WTC11 (cell line): ENCODE data around the gene MED26.

Experiments used
- AFF4 ChIP-seq: sonication (generic); formaldehyde crosslinking; IDR thresholded peaks from 2 replicates; pipeline ENCODE4 v1.8.1; 2023; ENCODE audit warnings: mild to moderate bottlenecking, missing genetic modification reagents, borderline replicate concordance
- ATF2 ChIP-seq: sonication (generic); formaldehyde crosslinking; IDR thresholded peaks from 2 replicates; pipeline ENCODE4 v1.8.1; 2022; ENCODE audit warnings: low read depth, missing genetic modification reagents, borderline replicate concordance
- CDX4 ChIP-seq: fragments of 250-450 bp; sonication (Bioruptor Pico); IDR thresholded peaks from 2 replicates; pipeline ENCODE4 v1.9.0; 2021; ENCODE audit warnings: moderate library complexity, mild to moderate bottlenecking, inconsistent platforms, borderline replicate concordance
- CREB1 ChIP-seq: sonication (generic); formaldehyde crosslinking; IDR thresholded peaks from 2 replicates; pipeline ENCODE4 v1.8.0; 2023; ENCODE audit warnings: mild to moderate bottlenecking, missing genetic modification reagents
- CTCF ChIP-seq: fragments of 200-600 bp; IDR thresholded peaks from 2 replicates; pipeline ENCODE4 v1.8.0; 2022; ENCODE audit warnings: antibody characterized with exemption
- E2F4 ChIP-seq: sonication (generic); formaldehyde crosslinking; IDR thresholded peaks from 2 replicates; pipeline ENCODE4 v1.8.1; 2022; ENCODE audit warnings: low read depth, mild to moderate bottlenecking, moderate library complexity, missing genetic modification reagents, borderline replicate concordance
- ESRRA ChIP-seq: sonication (generic); formaldehyde crosslinking; IDR thresholded peaks from 2 replicates; pipeline ENCODE4 v1.8.1; 2022; ENCODE audit warnings: mild to moderate bottlenecking, missing genetic modification reagents, borderline replicate concordance
- ETV6 ChIP-seq: sonication (generic); formaldehyde crosslinking; IDR thresholded peaks from 2 replicates; pipeline ENCODE4 v1.8.1; 2022; ENCODE audit warnings: mild to moderate bottlenecking, missing genetic modification reagents
- FOXJ3 ChIP-seq: sonication (generic); formaldehyde crosslinking; IDR thresholded peaks from 2 replicates; pipeline ENCODE4 v1.9.0; 2021; ENCODE audit warnings: missing genetic modification reagents, mild to moderate bottlenecking, borderline replicate concordance
- GABPB1 ChIP-seq: sonication (generic); formaldehyde crosslinking; IDR thresholded peaks from 2 replicates; pipeline ENCODE4 v1.8.1; 2023; ENCODE audit warnings: mild to moderate bottlenecking, missing genetic modification reagents
- IRF2 ChIP-seq: sonication (generic); formaldehyde crosslinking; IDR thresholded peaks from 2 replicates; pipeline ENCODE4 v1.8.0; 2022; ENCODE audit warnings: low read depth, missing genetic modification reagents, borderline replicate concordance
- SMAD4 ChIP-seq: sonication (generic); formaldehyde crosslinking; IDR thresholded peaks from 2 replicates; pipeline ENCODE4 v1.8.0; 2022; ENCODE audit warnings: mild to moderate bottlenecking, missing genetic modification reagents
- STAT6 ChIP-seq: sonication (generic); formaldehyde crosslinking; conservative IDR thresholded peaks from 2 replicates; pipeline ENCODE4 v1.8.1; 2023; ENCODE audit warnings: mild to moderate bottlenecking, low read depth, missing genetic modification reagents, moderate library complexity
- USF2 ChIP-seq: sonication (generic); formaldehyde crosslinking; IDR thresholded peaks from 2 replicates; pipeline ENCODE4 v1.8.1; 2023; ENCODE audit warnings: mild to moderate bottlenecking, missing genetic modification reagents, moderate library complexity

GRCh38 chr19:16655727-16656126 lies 27.7 kb upstream of the MED26 start:
- TF ChIP-seq CTCF: no peak
- no peak for TF ChIP-seq USF2 (CRISPR knock-in tag)
- TF ChIP-seq AFF4 (CRISPR knock-in tag): no peak
- TF ChIP-seq STAT6: no peak
- TF ChIP-seq ATF2: no peak
- TF ChIP-seq ETV6 (CRISPR knock-in tag): no peak
- no peak for TF ChIP-seq E2F4
- no peak for TF ChIP-seq ESRRA
- no peak for TF ChIP-seq CREB1 (CRISPR knock-in tag)
- no peak for TF ChIP-seq GABPB1 (CRISPR knock-in tag)
- no peak for TF ChIP-seq CDX4 (CRISPR knock-in tag)
- TF ChIP-seq FOXJ3 (CRISPR knock-in tag): no peak
- no peak for TF ChIP-seq SMAD4 (CRISPR knock-in tag)
- TF ChIP-seq IRF2 (CRISPR knock-in tag): no peak
